GM08714 (cell line): ENCODE data around the gene PMFBP1.

Source experiments
- H3K4me3 ChIP-seq: fragments of 200-500 bp; sonication (Bioruptor generic); 2 replicates; pipeline ENCODE4 v1.5.1; 2014; ENCODE audit warnings: mild to moderate bottlenecking, low read length, inconsistent platforms
- ZNF274 ChIP-seq: IDR thresholded peaks from 2 replicates; pipeline ENCODE4 v1.6.1; 2012; ENCODE audit warnings: mild to moderate bottlenecking, low read depth, low read length

Gene PMFBP1

DNA sequence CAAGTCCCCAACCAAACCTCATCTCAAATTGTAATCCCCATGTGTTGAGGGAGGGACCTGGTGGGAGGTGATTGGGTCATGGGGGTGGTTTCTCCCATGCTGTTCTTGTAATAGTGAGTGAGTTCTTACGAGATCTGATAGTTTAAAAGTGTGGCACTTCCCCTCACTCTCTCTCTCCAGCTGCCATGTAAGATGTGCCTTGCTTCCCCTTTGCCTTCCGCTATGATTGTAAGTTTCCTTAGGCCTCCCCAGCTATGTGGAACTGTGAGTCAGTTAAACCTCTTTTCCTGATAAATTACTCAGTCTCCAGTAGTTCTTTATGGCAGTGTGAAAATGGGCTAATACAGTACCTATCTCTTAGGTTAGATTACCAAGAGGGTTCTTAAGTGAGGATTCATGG is 5.8 kb downstream of the PMFBP1 start:
- no peak for TF ChIP-seq ZNF274
- H3K4me3 ChIP-seq = no peak overlapping the region

- H3K4me3 ChIP-seq = no peak overlapping the region
- TF ChIP-seq ZNF274 = no peak
Observed at GRCh38 chr16:72164691-72165090, 7.3 kb downstream of the PMFBP1 start.

DNA sequence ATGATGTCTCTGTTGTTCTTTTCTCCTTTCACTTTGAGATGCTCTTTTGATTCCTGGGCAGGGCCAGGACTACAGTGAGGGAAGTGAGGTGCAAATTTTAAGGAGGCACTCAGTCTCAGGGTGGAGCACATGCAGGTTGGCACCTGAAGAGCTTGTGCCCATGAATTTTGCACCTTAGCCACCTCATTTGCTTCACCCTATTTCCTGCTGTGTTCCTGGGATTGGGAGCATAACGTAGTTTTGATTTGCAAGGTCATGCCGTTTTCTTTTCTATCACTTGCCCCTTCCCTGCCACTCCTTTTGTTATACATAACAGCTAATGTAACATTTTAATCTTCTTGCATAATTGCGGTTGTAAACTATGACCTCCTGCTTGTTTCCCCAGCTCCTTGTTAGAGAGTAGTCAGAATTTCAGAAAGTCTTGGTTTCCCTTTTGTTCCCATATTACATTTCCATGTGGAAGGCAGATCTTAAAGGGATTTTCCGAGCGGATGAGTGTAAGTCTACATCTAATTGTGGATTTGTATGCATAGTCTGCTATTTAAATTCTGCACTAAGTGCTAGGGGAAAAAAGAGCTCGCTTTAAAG is 9.8 kb downstream of the PMFBP1 start:
- no peak overlapping the region for H3K4me3 ChIP-seq

DNA sequence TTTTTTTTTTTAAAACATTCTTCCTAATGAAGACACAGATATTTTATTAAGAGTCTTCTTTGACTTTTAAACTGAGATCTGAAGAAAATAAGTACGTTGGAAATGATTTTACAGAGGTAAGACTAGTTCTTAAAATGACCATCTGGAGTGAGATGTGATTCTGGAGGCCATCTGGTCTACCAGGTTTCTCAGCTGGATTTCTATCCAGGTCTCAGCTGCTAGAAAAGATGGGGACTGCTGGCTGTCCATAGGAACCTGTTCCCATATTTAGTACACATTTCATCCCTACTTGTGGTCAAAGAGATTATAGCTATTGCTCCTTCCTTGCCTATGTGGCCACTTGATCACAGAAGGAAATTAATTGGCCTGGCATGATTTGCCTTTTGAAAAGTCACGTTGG is 12.2 kb downstream of the PMFBP1 start:
- no peak for TF ChIP-seq ZNF274
- H3K4me3 ChIP-seq = no peak overlapping the region

More for the DNA sequence above, 9.8 kb downstream of the PMFBP1 start:
- no peak for TF ChIP-seq ZNF274

- no peak overlapping the region for H3K4me3 ChIP-seq
- no peak for TF ChIP-seq ZNF274
Observed at GRCh38 chr16:72159386-72159785, 12.6 kb downstream of the PMFBP1 start.

DNA sequence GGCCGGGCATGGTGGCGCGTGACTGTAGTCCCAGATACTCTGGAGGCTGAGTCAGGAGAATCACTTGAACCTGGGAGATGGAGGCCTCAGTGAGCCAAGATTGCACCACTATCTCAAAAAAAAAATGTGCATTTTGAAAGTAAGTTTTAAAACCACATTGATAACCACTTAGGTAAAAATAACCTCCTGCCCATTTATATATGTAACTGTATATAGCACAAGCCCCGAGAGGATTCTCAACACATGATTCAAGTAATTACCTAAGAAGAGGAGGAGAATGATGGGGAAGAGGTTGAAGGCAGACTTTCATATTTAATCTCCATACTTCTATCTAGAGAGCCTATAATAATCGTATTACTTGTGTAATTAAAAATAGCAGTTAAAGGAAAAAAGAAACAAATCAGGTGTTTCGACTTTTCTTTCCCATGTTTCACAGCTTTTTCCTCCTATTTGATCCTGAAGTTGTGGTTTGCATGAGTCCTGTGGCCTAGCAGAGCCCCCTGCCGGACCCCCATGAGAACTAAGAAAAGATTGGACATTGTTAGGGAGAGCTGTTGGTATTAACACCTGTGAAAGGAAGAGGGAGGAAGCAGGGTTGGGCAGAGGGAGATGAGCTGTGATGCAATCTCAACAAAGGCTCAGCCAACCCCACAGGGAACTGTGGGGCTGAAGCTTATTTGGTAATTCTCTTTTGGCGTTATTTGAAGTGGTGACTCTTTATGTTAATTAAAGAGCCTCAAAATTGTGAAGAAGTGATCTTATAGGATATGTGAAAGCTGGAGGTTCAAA is 22.1 kb downstream of the PMFBP1 start:
- TF ChIP-seq ZNF274 = no peak
- H3K4me3 ChIP-seq = no peak overlapping the region

DNA sequence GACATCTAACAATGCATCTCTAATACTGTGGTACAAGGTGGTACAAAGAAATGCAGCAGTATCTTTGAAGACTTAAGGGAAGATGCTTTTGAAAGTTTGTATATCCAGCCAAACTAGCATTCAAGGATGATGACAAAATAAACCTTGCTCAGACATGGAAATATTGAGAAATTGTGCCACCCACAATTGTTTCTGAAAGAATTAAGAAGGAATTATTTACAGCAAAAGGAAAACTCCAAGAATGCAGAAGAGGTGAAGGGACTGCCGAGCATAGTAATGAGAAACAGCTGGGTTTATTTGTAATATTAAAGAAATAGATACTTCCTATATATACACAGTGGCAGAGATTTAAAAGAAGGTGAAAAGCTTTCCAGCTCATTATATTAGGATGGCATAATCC is 29.5 kb downstream of the PMFBP1 start:
- no peak overlapping the region for H3K4me3 ChIP-seq
- TF ChIP-seq ZNF274 = no peak

- TF ChIP-seq ZNF274 = no peak
- no peak overlapping the region for H3K4me3 ChIP-seq
Observed at GRCh38 chr16:72139908-72140307, 32.0 kb downstream of the PMFBP1 start.

DNA sequence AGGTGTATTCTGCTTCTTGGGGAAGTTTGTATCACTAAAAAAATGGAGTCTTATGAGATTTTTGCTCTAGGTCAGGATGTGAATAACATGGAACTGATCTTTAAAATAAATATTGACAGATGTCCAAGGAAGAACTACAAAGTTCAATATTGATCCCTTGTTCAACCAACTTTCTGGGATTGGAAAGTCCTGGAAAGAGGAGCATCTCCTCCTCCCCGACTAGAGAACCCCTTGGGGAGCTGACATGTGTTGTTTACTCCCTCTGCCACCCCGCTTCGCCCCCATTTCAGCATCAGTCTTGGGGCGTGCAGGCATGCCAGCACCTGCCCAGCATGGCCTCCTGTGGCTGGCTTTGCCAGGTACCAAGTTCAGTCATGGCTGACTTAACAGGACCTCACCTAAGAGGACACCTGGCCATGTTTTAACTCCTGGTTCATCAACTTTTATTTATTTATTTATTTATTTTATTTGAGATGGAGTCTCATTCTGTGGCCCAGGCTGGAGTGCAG is 33.8 kb downstream of the PMFBP1 start:
- TF ChIP-seq ZNF274 = no peak
- H3K4me3 ChIP-seq = no peak overlapping the region

GRCh38 chr16:72137380-72138063 is 34.4 kb downstream of the PMFBP1 start:
- no peak overlapping the region for H3K4me3 ChIP-seq
- no peak for TF ChIP-seq ZNF274

- no peak overlapping the region for H3K4me3 ChIP-seq
- no peak for TF ChIP-seq ZNF274
Observed at GRCh38 chr16:72134507-72134906, 37.4 kb downstream of the PMFBP1 start.

DNA sequence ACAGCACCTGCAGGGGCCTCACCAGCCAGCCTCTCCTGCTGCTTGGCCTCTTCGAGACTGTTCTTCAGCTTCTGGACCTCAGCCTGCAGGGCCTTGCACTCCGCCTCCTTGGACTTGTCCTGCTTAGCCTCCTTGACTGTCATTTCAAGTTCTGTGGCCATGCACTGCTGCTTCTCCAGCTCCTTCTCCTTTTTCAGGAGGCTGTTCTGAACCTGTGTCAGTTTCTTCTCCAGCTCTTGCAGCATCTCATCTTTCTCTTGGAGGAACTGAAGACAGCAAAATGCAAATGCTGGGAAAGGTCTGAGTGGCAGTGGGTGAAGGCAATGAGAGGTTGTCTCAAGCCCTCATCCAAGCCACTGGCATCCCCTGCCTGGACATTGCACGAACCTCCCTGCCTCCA is 39.2 kb downstream of the PMFBP1 start:
- H3K4me3 ChIP-seq = no peak overlapping the region
- no peak for TF ChIP-seq ZNF274

GRCh38 chr16:72131036-72131435 is 40.9 kb downstream of the PMFBP1 start:
- H3K4me3 ChIP-seq = no peak overlapping the region
- no peak for TF ChIP-seq ZNF274

DNA sequence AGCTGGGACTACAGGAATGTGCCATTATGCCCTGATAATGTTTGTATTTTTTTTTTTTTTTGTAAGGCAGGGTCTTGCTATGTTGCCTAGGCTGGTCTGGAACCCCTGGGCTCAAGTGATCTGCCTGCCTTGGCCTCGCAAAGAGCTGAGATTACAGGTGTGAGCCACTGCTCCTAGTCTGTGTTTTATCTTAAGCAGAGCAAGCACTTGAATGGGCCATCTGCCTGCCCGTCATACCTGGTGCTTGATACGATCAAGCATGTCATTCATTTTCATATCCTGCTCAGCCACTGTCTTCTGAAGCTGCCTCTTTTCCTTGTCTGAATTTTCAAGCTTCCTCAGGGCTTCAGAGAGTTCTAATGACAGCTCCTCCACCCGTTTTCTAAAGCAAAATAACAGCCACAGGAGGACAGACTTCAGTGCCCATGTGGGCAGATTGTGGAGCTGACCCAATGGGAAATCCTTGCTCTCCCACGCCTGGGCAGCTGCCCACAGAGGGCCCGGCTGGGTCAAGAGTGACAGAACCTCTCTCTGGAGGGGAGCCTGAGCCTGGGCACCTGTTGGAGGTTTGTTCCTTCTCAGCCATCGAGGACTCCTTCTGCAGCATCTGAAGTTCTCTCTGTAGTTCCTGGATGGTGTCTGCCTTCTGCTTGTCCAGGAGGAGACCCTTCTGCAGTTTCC is 41.8 kb downstream of the PMFBP1 start:
- TF ChIP-seq ZNF274 = no peak
- H3K4me3 ChIP-seq = no peak overlapping the region

DNA sequence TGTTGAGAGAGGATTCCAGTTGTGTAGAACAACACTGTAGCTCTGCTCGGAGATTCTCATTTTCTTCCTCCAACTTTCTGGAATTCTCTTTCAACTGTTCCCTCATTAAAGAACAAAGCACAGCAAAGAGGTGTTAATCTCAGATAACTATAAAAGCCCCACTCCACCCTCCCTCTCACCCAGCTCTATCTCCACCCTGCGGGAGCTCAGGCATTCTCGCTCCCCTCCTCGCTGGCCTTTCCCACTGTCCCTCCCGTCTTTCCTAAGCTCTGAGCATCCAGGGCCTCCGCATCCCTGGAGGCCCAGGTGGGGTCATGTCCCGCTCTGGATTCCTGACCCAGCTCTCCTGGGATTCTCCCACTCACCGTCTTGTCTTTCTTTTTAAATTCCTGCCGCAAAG is 43.3 kb downstream of the PMFBP1 start:
- H3K4me3 ChIP-seq = no peak overlapping the region
- no peak for TF ChIP-seq ZNF274

DNA sequence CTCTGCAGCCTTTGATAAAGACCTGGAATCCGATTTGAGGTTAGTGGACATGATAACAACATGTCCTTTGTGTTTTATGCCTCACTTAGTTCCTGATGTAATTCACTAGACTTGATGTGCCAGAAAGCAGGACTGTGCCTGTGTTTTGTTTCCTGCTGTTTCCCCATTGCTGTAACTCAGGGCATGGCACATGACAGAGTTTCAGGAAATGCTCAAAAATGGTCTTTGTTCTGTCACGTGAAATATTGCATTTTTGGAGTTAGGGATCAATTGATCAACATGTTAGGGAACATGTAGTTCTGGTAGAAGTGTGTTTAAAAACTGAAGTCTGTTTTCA is 45.6 kb downstream of the PMFBP1 start:
- no peak for TF ChIP-seq ZNF274
- H3K4me3 ChIP-seq = no peak overlapping the region
